Retina (tissue), 1 donor: ENCODE results near the gene SERINC3.
"Not testable (repeated sequence)": the region's sequence is repeated elsewhere in the genome, so short reads cannot be mapped to it uniquely, and the experiment has no call there.

Source experiments
- DNase-seq: peaks from one replicate; pipeline ENCODE4 v3.0.0-alpha.2; 2016

The SERINC3 gene

GRCh38 chr20:44489931-44490330 is 31.9 kb downstream of the SERINC3 start:
- DNase-seq = no peak

GRCh38 chr20:44489223-44489622 is 32.6 kb downstream of the SERINC3 start:
- no peak for DNase-seq

- DNase-seq = no peak
These were observed 33.3 kb downstream of the SERINC3 start for GRCh38 chr20:44488551-44488950.

- DNase-seq = no peak
These were observed 36.1 kb downstream of the SERINC3 start for GRCh38 chr20:44485830-44486198.

- no peak for DNase-seq
These were observed 36.6 kb downstream of the SERINC3 start for GRCh38 chr20:44485078-44485829.

GRCh38 chr20:44483112-44483511 is 38.8 kb downstream of the SERINC3 start:
- no peak for DNase-seq

GRCh38 chr20:44481719-44482416 is 40.0 kb downstream of the SERINC3 start:
- no peak for DNase-seq

- no peak for DNase-seq
These were observed 41.8 kb downstream of the SERINC3 start for GRCh38 chr20:44480097-44480496.

- DNase-seq = no peak
These were observed 42.2 kb downstream of the SERINC3 start for GRCh38 chr20:44479643-44480042.

GRCh38 chr20:44478206-44478605 is 43.7 kb downstream of the SERINC3 start:
- DNase-seq = no peak

GRCh38 chr20:44477151-44477550 is 44.7 kb downstream of the SERINC3 start:
- no peak for DNase-seq

GRCh38 chr20:44475694-44476560 is 45.9 kb downstream of the SERINC3 start, which contains the start of gene TTPAL:
Gene TTPAL (plus strand): TSS chr20:44475874. CDS start chr20:44480000, 4,126 bp downstream.
- peak; percentile 96 for DNase-seq

- DNase-seq = no peak
These were observed 46.5 kb downstream of the SERINC3 start for GRCh38 chr20:44475372-44475693.

GRCh38 chr20:44472283-44472682 is 49.6 kb downstream of the SERINC3 start:
- not testable (repeated sequence) for DNase-seq

GRCh38 chr20:44471481-44471882 is 50.4 kb downstream of the SERINC3 start:
- no peak for DNase-seq

- DNase-seq = no peak
These were observed 51.5 kb downstream of the SERINC3 start for GRCh38 chr20:44470327-44470726.

- no peak for DNase-seq
These were observed 53.7 kb downstream of the SERINC3 start for GRCh38 chr20:44468044-44468782.

GRCh38 chr20:44467289-44467883 is 54.5 kb downstream of the SERINC3 start:
- no peak for DNase-seq

GRCh38 chr20:44465001-44465560 is 56.8 kb downstream of the SERINC3 start:
- DNase-seq = no peak

- no peak for DNase-seq
These were observed 57.4 kb downstream of the SERINC3 start for GRCh38 chr20:44464514-44464913.

GRCh38 chr20:44463466-44463865 is 58.4 kb downstream of the SERINC3 start:
- DNase-seq = no peak

GRCh38 chr20:44461803-44462174 is 60.1 kb downstream of the SERINC3 start:
- no peak for DNase-seq
